ENCODE data around the gene KIT. TPM values are rescaled to one million over a fixed set of nuclear protein-coding genes. Genes with fewer than 3 reads are reported as not detected.

Gene KIT
- total RNA-seq, 1 experiment from 2014 or later, result not detected

DNA sequence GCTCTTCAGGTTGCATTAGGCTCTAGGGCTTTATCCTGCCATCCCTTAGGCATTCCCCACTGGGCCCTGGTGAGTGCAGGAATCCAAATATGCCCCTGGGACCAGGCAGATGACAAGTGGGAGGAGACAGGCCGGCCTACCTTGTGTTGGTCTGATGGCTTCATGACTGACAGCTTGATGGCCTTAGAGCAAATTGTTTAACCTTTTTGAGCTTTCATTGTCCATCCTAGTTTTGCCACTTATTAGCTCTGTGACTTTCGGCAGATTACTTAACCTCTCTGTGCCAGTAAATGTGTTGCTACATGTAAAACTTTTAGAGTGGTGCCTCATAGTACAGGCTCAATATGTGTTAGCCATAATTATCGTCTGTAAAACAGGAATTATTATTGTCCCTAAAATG is 4.4 kb downstream of the KIT start:
- Histone ChIP-seq H3K4me1 (ENCODE audit: control insufficient read depth in 1 of 2, insufficient read depth in 2 of 2, low read length in 2 of 2) (peaks cover 0 to 16% of the 10 kb centered on the region in 2 experiments; a peak in 2 of 4 replicates), H3K4me3 (replicated peaks in 1 of 2; ENCODE audit: low read depth in 1 of 2, low read length in 2 of 2) (no peak overlapping the region), H3K27ac (ENCODE audit: low read depth, low read length) (no peak overlapping the region), H2AFZ (ENCODE audit: low read depth, low read length, poor library complexity, severe bottlenecking) (no peak overlapping the region), H3K9me2 (ENCODE audit: insufficient read depth) (no peaks in the 10 kb centered on the region), H3K9me3 (ENCODE audit: control insufficient read depth in 1 of 2, insufficient read depth in 1 of 2, low read depth in 1 of 2, low read length in 2 of 2) (no peaks in the 10 kb centered on the region), H3K9ac (ENCODE audit: low read length) (no peak overlapping the region), H3K4me2 (ENCODE audit: low read length) (no peak overlapping the region), H3K79me2 (ENCODE audit: insufficient read depth, low read length) (no peaks in the 10 kb centered on the region), H3K27me3 (ENCODE audit: insufficient read depth, low read length) (peaks cover 11% of the 10 kb centered on the region; the same call in 1 of the 2 replicates), H3K36me3 (ENCODE audit: control insufficient read depth in 1 of 2, insufficient read depth in 2 of 2, low read length in 2 of 2) (no peaks in the 10 kb centered on the region), H4K20me1 (ENCODE audit: insufficient read depth) (no peaks in the 10 kb centered on the region)
- TF ChIP-seq, protein P1, sequence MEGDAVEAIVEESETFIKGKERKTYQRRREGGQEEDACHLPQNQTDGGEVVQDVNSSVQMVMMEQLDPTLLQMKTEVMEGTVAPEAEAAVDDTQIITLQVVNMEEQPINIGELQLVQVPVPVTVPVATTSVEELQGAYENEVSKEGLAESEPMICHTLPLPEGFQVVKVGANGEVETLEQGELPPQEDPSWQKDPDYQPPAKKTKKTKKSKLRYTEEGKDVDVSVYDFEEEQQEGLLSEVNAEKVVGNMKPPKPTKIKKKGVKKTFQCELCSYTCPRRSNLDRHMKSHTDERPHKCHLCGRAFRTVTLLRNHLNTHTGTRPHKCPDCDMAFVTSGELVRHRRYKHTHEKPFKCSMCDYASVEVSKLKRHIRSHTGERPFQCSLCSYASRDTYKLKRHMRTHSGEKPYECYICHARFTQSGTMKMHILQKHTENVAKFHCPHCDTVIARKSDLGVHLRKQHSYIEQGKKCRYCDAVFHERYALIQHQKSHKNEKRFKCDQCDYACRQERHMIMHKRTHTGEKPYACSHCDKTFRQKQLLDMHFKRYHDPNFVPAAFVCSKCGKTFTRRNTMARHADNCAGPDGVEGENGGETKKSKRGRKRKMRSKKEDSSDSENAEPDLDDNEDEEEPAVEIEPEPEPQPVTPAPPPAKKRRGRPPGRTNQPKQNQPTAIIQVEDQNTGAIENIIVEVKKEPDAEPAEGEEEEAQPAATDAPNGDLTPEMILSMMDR (IDR thresholded peaks at IDR 0.05 in 2 of 3, conservative IDR thresholded peaks at IDR 0.05 in 1 of 3; ENCODE audit: borderline replicate concordance in 1 of 3, insufficient read depth in 1 of 3, low read depth in 2 of 3, low read length in 2 of 3), result no peak
- TF ChIP-seq REST (IDR thresholded peaks at IDR 0.05; ENCODE audit: low read depth), result no peak
- TF ChIP-seq TCF7L2 (IDR thresholded peaks at IDR 0.05; ENCODE audit: borderline replicate concordance, extremely low read depth, insufficient read depth, insufficient read length), result no peak
- TF ChIP-seq RAD21 (IDR thresholded peaks at IDR 0.05; ENCODE audit: low read depth), result no peak
- no peak for TF ChIP-seq EGR1 (IDR thresholded peaks at IDR 0.05; ENCODE audit: low read depth)
- no peak for TF ChIP-seq ELF1 (IDR thresholded peaks at IDR 0.05; ENCODE audit: borderline replicate concordance, low read depth)
- POLR2A ChIA-PET, result no interaction called here
- DNase-seq (ENCODE audit: low read depth, low spot score) (no peak), ATAC-seq (no peak)
- CTCF ChIA-PET, result no interaction called here
- RAD21 ChIA-PET (ENCODE audit: low non-redundant PET in 1 of 2, low total read pairs in 2 of 2, uncharacterized antibody in 2 of 2, unreplicated experiment in 2 of 2), result no interaction called here
- intact Hi-C loops (cut with micrococcal nuclease), result loop anchor here (1.0 to 10.0 kb wide), 2 partner anchors 40 to 337 kb away; no protein-coding TSS in a partner anchor
- no TSS peak for BruUV-seq (replicated peaks)

All from HCT116 (cell line).